HepG2 (cell line): Measurements from ENCODE around the gene PRR5L.

Experiments used
- CTCF ChIP-seq: sonication (generic); formaldehyde crosslinking; IDR thresholded peaks from 2 replicates; pipeline ENCODE4 v1.5.0; 2020; ENCODE audit warnings: mild to moderate bottlenecking, missing genetic modification reagents, moderate library complexity
- E2F5 ChIP-seq: sonication (generic); formaldehyde crosslinking; conservative IDR thresholded peaks from 2 replicates; pipeline ENCODE4 v1.4.0; 2020; ENCODE audit warnings: missing genetic modification reagents
- HDAC2 ChIP-seq: sonication (generic); formaldehyde crosslinking; IDR thresholded peaks from 2 replicates; pipeline ENCODE4 v1.4.0; 2020; ENCODE audit warnings: missing genetic modification reagents
- IRF9 ChIP-seq: sonication (generic); formaldehyde crosslinking; IDR thresholded peaks from 2 replicates; pipeline ENCODE4 v1.8.0; 2022; ENCODE audit warnings: missing genetic modification reagents, mild to moderate bottlenecking, borderline replicate concordance
- MAZ ChIP-seq, 2 experiments: sonication (generic) in 1 of 2; formaldehyde crosslinking in 1 of 2; IDR thresholded peaks; 2 replicates each; pipeline versions ENCODE4 v1.5.0 to v1.6.1; 2012 to 2020; ENCODE audit warnings: low read depth in 2 of 2, mild to moderate bottlenecking in 2 of 2, borderline replicate concordance in 1 of 2, improper control_type of control experiment in 1 of 2, low read length in 1 of 2, missing genetic modification reagents in 1 of 2, moderate library complexity in 1 of 2
- MZF1 ChIP-seq: sonication (generic); formaldehyde crosslinking; IDR thresholded peaks from 2 replicates; pipeline ENCODE4 v1.8.1; 2023; ENCODE audit warnings: mild to moderate bottlenecking, missing genetic modification reagents, borderline replicate concordance
- NFE2 ChIP-seq: sonication (generic); formaldehyde crosslinking; IDR thresholded peaks from 2 replicates; pipeline ENCODE4 v1.4.0; 2020; ENCODE audit warnings: missing genetic modification reagents
- ZNF331 ChIP-seq: sonication (generic); formaldehyde crosslinking; IDR thresholded peaks from 2 replicates; pipeline ENCODE4 v1.4.0; 2020; ENCODE audit warnings: missing genetic modification reagents
- ZNF562 ChIP-seq: sonication (generic); formaldehyde crosslinking; IDR thresholded peaks from 2 replicates; pipeline ENCODE4 v1.8.0; 2022; ENCODE audit warnings: missing genetic modification reagents, borderline replicate concordance

GRCh38 chr11:36500315-36500721 lies 204.2 kb downstream of the PRR5L start:
- TF ChIP-seq NFE2 (CRISPR knock-in tag) = no peak
- no peak for TF ChIP-seq MZF1 (CRISPR knock-in tag)
- TF ChIP-seq HDAC2 (CRISPR knock-in tag) = no peak
- TF ChIP-seq IRF9 = no peak
- TF ChIP-seq CTCF (CRISPR knock-in tag) = no peak
- TF ChIP-seq ZNF331 (CRISPR knock-in tag) = no peak
- no peak for TF ChIP-seq E2F5 (CRISPR knock-in tag)
- TF ChIP-seq ZNF562 (CRISPR knock-in tag) = no peak
- TF ChIP-seq MAZ (IDR thresholded peaks at IDR 0.05; ENCODE audit: borderline replicate concordance, low read depth, low read length) = no peak
- no peak for TF ChIP-seq MAZ (CRISPR knock-in tag; IDR thresholded peaks at IDR 0.05; ENCODE audit: low read depth)
